Epithelial cell of esophagus (primary cell): ENCODE measurements around the gene CIDEB.

Experiments used
- DNase-seq: peaks from one replicate; pipeline ENCODE4 v3.0.0; 2010; ENCODE audit warnings: low read depth
- H3K4me3 ChIP-seq: 2 replicates; pipeline ENCODE4 v1.5.1; 2011; ENCODE audit warnings: mild to moderate bottlenecking, low read length, control low read depth
- CTCF ChIP-seq: IDR thresholded peaks from 2 replicates; pipeline ENCODE4 v1.5.1; 2011; ENCODE audit warnings: low read depth, mild to moderate bottlenecking, low read length, control low read depth, inconsistent platforms; ENCODE audit not compliant: insufficient read depth; ENCODE audit errors: missing control alignments

CIDEB gene

GRCh38 chr14:24338843-24339242 is 31.1 kb upstream of the CIDEB start:
- TF ChIP-seq CTCF = no peak
- no peak overlapping the region for H3K4me3 ChIP-seq

GRCh38 chr14:24337824-24338175 is 30.0 kb upstream of the CIDEB start:
- no peak overlapping the region for H3K4me3 ChIP-seq
- TF ChIP-seq CTCF = no peak
- no peak for DNase-seq

More at GRCh38 chr14:24338843-24339242, 31.1 kb upstream of the CIDEB start:
- DNase-seq = no peak

- TF ChIP-seq CTCF = no peak
- H3K4me3 ChIP-seq = no peak overlapping the region
- no peak for DNase-seq
Measured at GRCh38 chr14:24337144-24337823, 29.5 kb upstream of the CIDEB start.

GRCh38 chr14:24335461-24336171 is 27.8 kb upstream of the CIDEB start:
- H3K4me3 ChIP-seq = no peak overlapping the region
- no peak for DNase-seq
- no peak for TF ChIP-seq CTCF

GRCh38 chr14:24334431-24335291 is 26.9 kb upstream of the CIDEB start, which contains the start of gene ADCY4:
Gene ADCY4 (minus strand): TSS chr14:24335071. CDS start chr14:24334652, 419 bp downstream.
- DNase-seq = no peak
- TF ChIP-seq CTCF = no peak
- H3K4me3 ChIP-seq = peak within 1 kb of the TSS; percentile 29

GRCh38 chr14:24332268-24332993 is 24.7 kb upstream of the CIDEB start:
- DNase-seq = peak; percentile 76
- H3K4me3 ChIP-seq = no peak overlapping the region
- peak; percentile 86 for TF ChIP-seq CTCF
